H1 (cell line): Measurements from ENCODE around the gene ARHGDIG. TPM values are rescaled to one million over a fixed set of nuclear protein-coding genes. Genes with fewer than 3 reads are reported as not detected.

ENCODE experiments used
- ATF2 ChIP-seq: IDR thresholded peaks from 2 replicates; pipeline ENCODE4 v1.6.1; 2012; ENCODE audit warnings: low read length, inconsistent platforms
- GABPA ChIP-seq: IDR thresholded peaks from 2 replicates; pipeline ENCODE4 v1.6.1; 2011; ENCODE audit warnings: mild to moderate bottlenecking, low read length, moderate library complexity, borderline replicate concordance; ENCODE audit not compliant: insufficient read depth
- polyA plus RNA-seq, 7 experiments: library from polyadenylated mRNA; depleted of rRNA in 3 of 7; stranded (reverse) in 5 of 7; unstranded in 2 of 7; fragments of >200 nt in 5 of 7; fragments of 200-250 nt in 2 of 7; gene quantifications; 1 replicate in 5 of 7; 2 replicates in 1 of 7; 4 replicates in 1 of 7; pipeline versions ENCODE4 v1.2.1 to v1.2.3, GENCODE V29; 2011 to 2013; ENCODE audit warnings: missing spikeins in 2 of 7, mixed read lengths in 2 of 7
- total RNA-seq: library from RNA; stranded (reverse); fragmentation: NEBNext Ultra II Directional; extraction: Animal tissue kit (Norgen Biotek cat#: 25700); gene quantifications from 2 replicates; pipeline ENCODE4 v1.2.1, GENCODE V29; 2021

Gene ARHGDIG
- total and polyA plus RNA-seq, 2 of the 8 experiments (the other 6 are each of a cell fraction or from before 2014, with no cell fraction given), result 1.2 to 2.9 TPM

GRCh38 chr16:324201-324450 lies 43.7 kb downstream of the ARHGDIG start (continued):
- TF ChIP-seq ATF2 (no peak), GABPA (no peak)
